HEK293 (cell line): ENCODE results near the gene ACIN1.

Source experiments
- MEIS1 ChIP-seq: sonication (generic); formaldehyde crosslinking; IDR thresholded peaks from 2 replicates; pipeline ENCODE4 v1.8.1; 2022; ENCODE audit warnings: missing genetic modification reagents, mild to moderate bottlenecking, borderline replicate concordance
- OVOL3 ChIP-seq: fragments of 450-650 bp; formaldehyde crosslinking; IDR thresholded peaks from 2 replicates; pipeline ENCODE4 v1.5.1; 2016; ENCODE audit warnings: missing biosample characterization, missing genetic modification characterization
- SP3 ChIP-seq: fragments of 450-650 bp; formaldehyde crosslinking; IDR thresholded peaks from 2 replicates; pipeline ENCODE4 v1.5.1; 2016; ENCODE audit warnings: missing biosample characterization, missing genetic modification characterization
- TCF7L2 ChIP-seq: IDR thresholded peaks from 2 replicates; pipeline ENCODE4 v1.6.1; 2011; ENCODE audit warnings: low read depth, mild to moderate bottlenecking, inconsistent platforms, low read length, moderate library complexity, borderline replicate concordance
- ZBTB48 ChIP-seq: fragments of 450-650 bp; formaldehyde crosslinking; IDR thresholded peaks from 2 replicates; pipeline ENCODE4 v1.5.1; 2016; ENCODE audit warnings: missing biosample characterization, missing genetic modification characterization
- ZEB2 ChIP-seq: fragments of 450-650 bp; formaldehyde crosslinking; IDR thresholded peaks from 2 replicates; pipeline ENCODE4 v1.5.1; 2016; ENCODE audit warnings: missing biosample characterization, missing genetic modification characterization
- ZNF121 ChIP-seq: fragments of 450-650 bp; formaldehyde crosslinking; IDR thresholded peaks from 2 replicates; pipeline ENCODE4 v1.5.1; 2016; ENCODE audit warnings: missing biosample characterization, missing genetic modification characterization
- ZNF138 ChIP-seq: fragments of 450-650 bp; formaldehyde crosslinking; IDR thresholded peaks from 2 replicates; pipeline ENCODE4 v1.5.1; 2016; ENCODE audit warnings: missing biosample characterization, missing genetic modification characterization, borderline replicate concordance
- ZNF175 ChIP-seq: fragments of 450-650 bp; formaldehyde crosslinking; IDR thresholded peaks from 2 replicates; pipeline ENCODE4 v1.5.1; 2016; ENCODE audit warnings: missing biosample characterization, missing genetic modification characterization
- ZNF24 ChIP-seq: fragments of 450-650 bp; formaldehyde crosslinking; IDR thresholded peaks from 2 replicates; pipeline ENCODE4 v1.5.1; 2016; ENCODE audit warnings: missing biosample characterization, missing genetic modification characterization
- ZNF548 ChIP-seq: fragments of 450-650 bp; formaldehyde crosslinking; IDR thresholded peaks from 2 replicates; pipeline ENCODE4 v1.5.1; 2016; ENCODE audit warnings: missing biosample characterization, missing genetic modification characterization
- ZNF555 ChIP-seq: fragments of 450-650 bp; formaldehyde crosslinking; conservative IDR thresholded peaks from 2 replicates; pipeline ENCODE4 v1.5.1; 2017; ENCODE audit warnings: missing biosample characterization, mild to moderate bottlenecking, missing genetic modification characterization, inconsistent platforms
- ZNF558 ChIP-seq: fragments of 450-650 bp; formaldehyde crosslinking; IDR thresholded peaks from 2 replicates; pipeline ENCODE4 v1.5.1; 2016; ENCODE audit warnings: missing biosample characterization, missing genetic modification characterization
- ZNF561 ChIP-seq: fragments of 450-650 bp; IDR thresholded peaks from 2 replicates; pipeline ENCODE4 v1.5.1; 2018; ENCODE audit warnings: missing biosample characterization, missing genetic modification characterization, borderline replicate concordance
- ZNF596 ChIP-seq: fragments of 450-650 bp; IDR thresholded peaks from 2 replicates; pipeline ENCODE4 v1.5.0; 2018; ENCODE audit warnings: missing biosample characterization, mild to moderate bottlenecking, missing genetic modification characterization, moderate library complexity
- ZNF610 ChIP-seq: fragments of 450-650 bp; formaldehyde crosslinking; IDR thresholded peaks from 2 replicates; pipeline ENCODE4 v1.5.1; 2016; ENCODE audit warnings: missing biosample characterization, missing genetic modification characterization, borderline replicate concordance
- ZNF785 ChIP-seq: fragments of 450-650 bp; formaldehyde crosslinking; IDR thresholded peaks from 2 replicates; pipeline ENCODE4 v1.5.1; 2016; ENCODE audit warnings: missing biosample characterization, missing genetic modification characterization
- ZNF791 ChIP-seq: fragments of 450-650 bp; formaldehyde crosslinking; IDR thresholded peaks from 2 replicates; pipeline ENCODE4 v1.5.1; 2016; ENCODE audit warnings: missing biosample characterization, missing genetic modification characterization
- ZNF837 ChIP-seq: fragments of 450-650 bp; formaldehyde crosslinking; IDR thresholded peaks from 2 replicates; pipeline ENCODE4 v1.5.1; 2016; ENCODE audit warnings: missing biosample characterization, missing genetic modification characterization
- ZSCAN30 ChIP-seq: fragments of 450-650 bp; IDR thresholded peaks from 2 replicates; pipeline ENCODE4 v1.5.1; 2018; ENCODE audit warnings: missing biosample characterization, mild to moderate bottlenecking, missing genetic modification characterization, moderate library complexity
- ZXDB ChIP-seq: fragments of 450-650 bp; formaldehyde crosslinking; IDR thresholded peaks from 2 replicates; pipeline ENCODE4 v1.5.1; 2016; ENCODE audit warnings: missing biosample characterization, missing genetic modification characterization
- TF ChIP-seq, protein P1 (sequence below): fragments of 450-650 bp; formaldehyde crosslinking; IDR thresholded peaks from 2 replicates; pipeline ENCODE4 v1.5.1; 2016; ENCODE audit warnings: missing biosample characterization, missing genetic modification characterization
- TF ChIP-seq, protein P2 (sequence below): fragments of 450-650 bp; formaldehyde crosslinking; IDR thresholded peaks from 2 replicates; pipeline ENCODE4 v1.5.1; 2017; ENCODE audit warnings: missing biosample characterization, mild to moderate bottlenecking, missing genetic modification characterization, moderate library complexity
- TF ChIP-seq, protein P3 (sequence below): fragments of 450-650 bp; formaldehyde crosslinking; optimal IDR thresholded peaks from 2 replicates; pipeline ENCODE3; 2016; ENCODE audit warnings: missing biosample characterization, mild to moderate bottlenecking, missing genetic modification characterization
- TF ChIP-seq, protein P4 (sequence below): fragments of 450-650 bp; formaldehyde crosslinking; IDR thresholded peaks from 2 replicates; pipeline ENCODE4 v1.5.1; 2016; ENCODE audit warnings: missing biosample characterization, missing genetic modification characterization
- TF ChIP-seq, protein P5 (sequence below): fragments of 450-650 bp; formaldehyde crosslinking; IDR thresholded peaks from 2 replicates; pipeline ENCODE4 v1.5.1; 2016; ENCODE audit warnings: missing biosample characterization, missing genetic modification characterization
- TF ChIP-seq, protein P6 (sequence below): fragments of 450-650 bp; formaldehyde crosslinking; conservative IDR thresholded peaks from 2 replicates; pipeline ENCODE4 v1.5.1; 2016; ENCODE audit warnings: low read depth, missing biosample characterization, missing genetic modification characterization

ACIN1 gene

DNA sequence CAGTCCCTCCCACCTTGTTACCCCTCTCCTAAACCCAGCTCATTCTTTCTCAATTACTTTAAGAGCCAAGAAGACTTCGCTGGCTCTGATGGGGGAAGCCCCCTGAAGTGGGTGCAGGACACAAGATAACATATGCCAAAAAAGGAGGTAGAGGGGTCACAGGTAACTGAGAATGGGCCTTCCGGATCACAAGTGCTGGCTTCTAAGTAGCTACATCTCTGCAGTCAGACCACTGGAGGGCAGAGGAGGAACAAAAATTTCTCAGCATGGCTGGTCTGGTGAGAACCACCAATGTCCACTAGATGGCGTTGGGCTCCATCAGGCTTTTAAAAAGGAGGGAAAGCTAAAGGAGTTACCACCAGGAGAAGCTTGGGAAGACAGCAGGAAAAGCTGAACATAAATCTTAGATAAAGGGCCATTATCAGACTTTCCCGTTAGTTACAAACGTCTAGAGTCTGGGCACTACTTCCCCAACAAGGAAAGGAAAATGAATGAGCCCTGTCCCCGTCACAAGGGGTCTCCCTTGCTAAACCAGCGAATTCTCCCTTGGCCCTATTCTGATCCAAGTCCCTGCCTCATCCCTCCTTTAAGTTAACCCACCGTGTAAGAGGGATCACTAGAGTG, 26.0 kb downstream of the ACIN1 start (continued):
- TF ChIP-seq, protein P1, sequence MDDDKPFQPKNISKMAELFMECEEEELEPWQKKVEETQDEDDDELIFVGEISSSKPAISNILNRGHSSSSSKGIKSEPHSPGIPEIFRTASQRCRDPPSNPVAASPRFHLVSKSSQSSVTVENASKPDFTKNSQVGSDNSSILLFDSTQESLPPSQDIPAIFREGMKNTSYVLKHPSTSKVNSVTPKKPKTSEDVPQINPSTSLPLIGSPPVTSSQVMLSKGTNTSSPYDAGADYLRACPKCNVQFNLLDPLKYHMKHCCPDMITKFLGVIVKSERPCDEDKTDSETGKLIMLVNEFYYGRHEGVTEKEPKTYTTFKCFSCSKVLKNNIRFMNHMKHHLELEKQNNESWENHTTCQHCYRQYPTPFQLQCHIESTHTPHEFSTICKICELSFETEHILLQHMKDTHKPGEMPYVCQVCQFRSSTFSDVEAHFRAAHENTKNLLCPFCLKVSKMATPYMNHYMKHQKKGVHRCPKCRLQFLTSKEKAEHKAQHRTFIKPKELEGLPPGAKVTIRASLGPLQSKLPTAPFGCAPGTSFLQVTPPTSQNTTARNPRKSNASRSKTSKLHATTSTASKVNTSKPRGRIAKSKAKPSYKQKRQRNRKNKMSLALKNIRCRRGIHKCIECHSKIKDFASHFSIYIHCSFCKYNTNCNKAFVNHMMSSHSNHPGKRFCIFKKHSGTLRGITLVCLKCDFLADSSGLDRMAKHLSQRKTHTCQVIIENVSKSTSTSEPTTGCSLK = no peak
- TF ChIP-seq OVOL3 (tag by site-specific recombination) (no peak), ZXDB (tag by site-specific recombination) (peak; percentile 28; the same call in 1 of the 2 replicates), ZNF175 (tag by site-specific recombination) (no peak), ZNF610 (tag by site-specific recombination) (peak; percentile 37; the same call in 1 of the 2 replicates), ZNF121 (tag by site-specific recombination) (no peak), ZEB2 (tag by site-specific recombination) (peak; percentile 55; the same call in 1 of the 2 replicates), ZNF785 (no peak), SP3 (tag by site-specific recombination) (0 out of 2 replicates have a peak, but pooled peaks have one; percentile 18), ZNF138 (no peak), ZNF596 (tag by site-specific recombination) (no peak), ZNF558 (tag by site-specific recombination) (no peak), MEIS1 (no peak), ZNF837 (tag by site-specific recombination) (no peak), ZSCAN30 (peak; percentile 79; the same call in 1 of the 2 replicates), ZNF561 (tag by site-specific recombination) (no peak), ZNF24 (no peak), TCF7L2 (no peak), ZNF548 (no peak), ZNF791 (tag by site-specific recombination) (no peak), ZNF555 (tag by site-specific recombination) (no peak), ZBTB48 (peak; percentile 40; the same call in 1 of the 2 replicates)
- TF ChIP-seq, protein P2, sequence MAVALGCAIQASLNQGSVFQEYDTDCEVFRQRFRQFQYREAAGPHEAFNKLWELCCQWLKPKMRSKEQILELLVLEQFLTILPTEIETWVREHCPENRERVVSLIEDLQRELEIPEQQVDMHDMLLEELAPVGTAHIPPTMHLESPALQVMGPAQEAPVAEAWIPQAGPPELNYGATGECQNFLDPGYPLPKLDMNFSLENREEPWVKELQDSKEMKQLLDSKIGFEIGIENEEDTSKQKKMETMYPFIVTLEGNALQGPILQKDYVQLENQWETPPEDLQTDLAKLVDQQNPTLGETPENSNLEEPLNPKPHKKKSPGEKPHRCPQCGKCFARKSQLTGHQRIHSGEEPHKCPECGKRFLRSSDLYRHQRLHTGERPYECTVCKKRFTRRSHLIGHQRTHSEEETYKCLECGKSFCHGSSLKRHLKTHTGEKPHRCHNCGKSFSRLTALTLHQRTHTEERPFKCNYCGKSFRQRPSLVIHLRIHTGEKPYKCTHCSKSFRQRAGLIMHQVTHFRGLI (tag by site-specific recombination) = no peak
- TF ChIP-seq, protein P3, sequence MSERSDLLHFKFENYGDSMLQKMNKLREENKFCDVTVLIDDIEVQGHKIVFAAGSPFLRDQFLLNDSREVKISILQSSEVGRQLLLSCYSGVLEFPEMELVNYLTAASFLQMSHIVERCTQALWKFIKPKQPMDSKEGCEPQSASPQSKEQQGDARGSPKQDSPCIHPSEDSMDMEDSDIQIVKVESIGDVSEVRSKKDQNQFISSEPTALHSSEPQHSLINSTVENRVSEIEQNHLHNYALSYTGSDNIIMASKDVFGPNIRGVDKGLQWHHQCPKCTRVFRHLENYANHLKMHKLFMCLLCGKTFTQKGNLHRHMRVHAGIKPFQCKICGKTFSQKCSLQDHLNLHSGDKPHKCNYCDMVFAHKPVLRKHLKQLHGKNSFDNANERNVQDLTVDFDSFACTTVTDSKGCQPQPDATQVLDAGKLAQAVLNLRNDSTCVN (tag by site-specific recombination) = no peak
- TF ChIP-seq, protein P4, sequence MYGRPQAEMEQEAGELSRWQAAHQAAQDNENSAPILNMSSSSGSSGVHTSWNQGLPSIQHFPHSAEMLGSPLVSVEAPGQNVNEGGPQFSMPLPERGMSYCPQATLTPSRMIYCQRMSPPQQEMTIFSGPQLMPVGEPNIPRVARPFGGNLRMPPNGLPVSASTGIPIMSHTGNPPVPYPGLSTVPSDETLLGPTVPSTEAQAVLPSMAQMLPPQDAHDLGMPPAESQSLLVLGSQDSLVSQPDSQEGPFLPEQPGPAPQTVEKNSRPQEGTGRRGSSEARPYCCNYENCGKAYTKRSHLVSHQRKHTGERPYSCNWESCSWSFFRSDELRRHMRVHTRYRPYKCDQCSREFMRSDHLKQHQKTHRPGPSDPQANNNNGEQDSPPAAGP (tag by site-specific recombination) = 0 out of 2 replicates have a peak, but pooled peaks have one; percentile 32
- TF ChIP-seq, protein P5, sequence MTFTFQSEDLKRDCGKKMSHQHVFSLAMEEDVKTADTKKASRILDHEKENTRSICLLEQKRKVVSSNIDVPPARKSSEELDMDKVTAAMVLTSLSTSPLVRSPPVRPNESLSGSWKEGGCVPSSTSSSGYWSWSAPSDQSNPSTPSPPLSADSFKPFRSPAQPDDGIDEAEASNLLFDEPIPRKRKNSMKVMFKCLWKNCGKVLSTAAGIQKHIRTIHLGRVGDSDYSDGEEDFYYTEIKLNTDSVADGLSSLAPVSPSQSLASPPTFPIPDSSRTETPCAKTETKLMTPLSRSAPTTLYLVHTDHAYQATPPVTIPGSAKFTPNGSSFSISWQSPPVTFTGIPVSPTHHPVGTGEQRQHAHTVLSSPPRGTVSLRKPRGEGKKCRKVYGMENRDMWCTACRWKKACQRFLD (tag by site-specific recombination) = no peak
- TF ChIP-seq, protein P6, sequence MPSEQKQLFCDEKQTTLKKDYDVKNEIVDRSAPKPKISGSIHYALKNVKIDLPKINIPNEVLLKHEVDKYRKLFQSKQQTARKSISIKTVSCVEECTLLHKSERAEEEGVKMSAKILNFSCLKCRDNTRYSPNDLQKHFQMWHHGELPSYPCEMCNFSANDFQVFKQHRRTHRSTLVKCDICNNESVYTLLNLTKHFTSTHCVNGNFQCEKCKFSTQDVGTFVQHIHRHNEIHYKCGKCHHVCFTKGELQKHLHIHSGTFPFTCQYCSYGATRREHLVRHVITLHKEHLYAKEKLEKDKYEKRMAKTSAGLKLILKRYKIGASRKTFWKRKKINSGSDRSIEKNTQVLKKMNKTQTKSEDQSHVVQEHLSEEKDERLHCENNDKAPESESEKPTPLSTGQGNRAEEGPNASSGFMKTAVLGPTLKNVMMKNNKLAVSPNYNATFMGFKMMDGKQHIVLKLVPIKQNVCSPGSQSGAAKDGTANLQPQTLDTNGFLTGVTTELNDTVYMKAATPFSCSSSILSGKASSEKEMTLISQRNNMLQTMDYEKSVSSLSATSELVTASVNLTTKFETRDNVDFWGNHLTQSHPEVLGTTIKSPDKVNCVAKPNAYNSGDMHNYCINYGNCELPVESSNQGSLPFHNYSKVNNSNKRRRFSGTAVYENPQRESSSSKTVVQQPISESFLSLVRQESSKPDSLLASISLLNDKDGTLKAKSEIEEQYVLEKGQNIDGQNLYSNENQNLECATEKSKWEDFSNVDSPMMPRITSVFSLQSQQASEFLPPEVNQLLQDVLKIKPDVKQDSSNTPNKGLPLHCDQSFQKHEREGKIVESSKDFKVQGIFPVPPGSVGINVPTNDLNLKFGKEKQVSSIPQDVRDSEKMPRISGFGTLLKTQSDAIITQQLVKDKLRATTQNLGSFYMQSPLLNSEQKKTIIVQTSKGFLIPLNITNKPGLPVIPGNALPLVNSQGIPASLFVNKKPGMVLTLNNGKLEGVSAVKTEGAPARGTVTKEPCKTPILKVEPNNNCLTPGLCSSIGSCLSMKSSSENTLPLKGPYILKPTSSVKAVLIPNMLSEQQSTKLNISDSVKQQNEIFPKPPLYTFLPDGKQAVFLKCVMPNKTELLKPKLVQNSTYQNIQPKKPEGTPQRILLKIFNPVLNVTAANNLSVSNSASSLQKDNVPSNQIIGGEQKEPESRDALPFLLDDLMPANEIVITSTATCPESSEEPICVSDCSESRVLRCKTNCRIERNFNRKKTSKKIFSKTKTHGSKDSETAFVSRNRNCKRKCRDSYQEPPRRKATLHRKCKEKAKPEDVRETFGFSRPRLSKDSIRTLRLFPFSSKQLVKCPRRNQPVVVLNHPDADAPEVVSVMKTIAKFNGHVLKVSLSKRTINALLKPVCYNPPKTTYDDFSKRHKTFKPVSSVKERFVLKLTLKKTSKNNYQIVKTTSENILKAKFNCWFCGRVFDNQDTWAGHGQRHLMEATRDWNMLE (tag by site-specific recombination) = no peak
